Astrocyte of the spinal cord (primary cell): ENCODE measurements around the gene TRIM77.
"Not testable (repeated sequence)": the region's sequence is repeated elsewhere in the genome, so short reads cannot be mapped to it uniquely, and the experiment has no call there.

ENCODE experiments used
- DNase-seq: peaks from one replicate; pipeline ENCODE4 v3.0.0; 2011; ENCODE audit warnings: low read depth, low spot score
- H3K4me3 ChIP-seq: 2 replicates; pipeline ENCODE4 v1.5.1; 2011; ENCODE audit warnings: low read depth, mild to moderate bottlenecking, low read length, moderate library complexity
- in situ Hi-C: cut with HindIII; loops from 2 replicates; pipeline ENCODE4 v1.10.0; 2017; ENCODE audit warnings: low sequenced_read_pairs
- TF ChIP-seq, protein P1 (sequence below): IDR thresholded peaks from 2 replicates; pipeline ENCODE4 v1.5.1; 2012; ENCODE audit warnings: low read depth, mild to moderate bottlenecking, low read length, inconsistent platforms

TRIM77 gene, protein sequence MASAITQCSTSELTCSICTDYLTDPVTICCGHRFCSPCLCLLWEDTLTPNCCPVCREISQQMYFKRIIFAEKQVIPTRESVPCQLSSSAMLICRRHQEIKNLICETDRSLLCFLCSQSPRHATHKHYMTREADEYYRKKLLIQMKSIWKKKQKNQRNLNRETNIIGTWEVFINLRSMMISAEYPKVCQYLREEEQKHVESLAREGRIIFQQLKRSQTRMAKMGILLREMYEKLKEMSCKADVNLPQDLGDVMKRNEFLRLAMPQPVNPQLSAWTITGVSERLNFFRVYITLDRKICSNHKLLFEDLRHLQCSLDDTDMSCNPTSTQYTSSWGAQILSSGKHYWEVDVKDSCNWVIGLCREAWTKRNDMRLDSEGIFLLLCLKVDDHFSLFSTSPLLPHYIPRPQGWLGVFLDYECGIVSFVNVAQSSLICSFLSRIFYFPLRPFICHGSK

DNA sequence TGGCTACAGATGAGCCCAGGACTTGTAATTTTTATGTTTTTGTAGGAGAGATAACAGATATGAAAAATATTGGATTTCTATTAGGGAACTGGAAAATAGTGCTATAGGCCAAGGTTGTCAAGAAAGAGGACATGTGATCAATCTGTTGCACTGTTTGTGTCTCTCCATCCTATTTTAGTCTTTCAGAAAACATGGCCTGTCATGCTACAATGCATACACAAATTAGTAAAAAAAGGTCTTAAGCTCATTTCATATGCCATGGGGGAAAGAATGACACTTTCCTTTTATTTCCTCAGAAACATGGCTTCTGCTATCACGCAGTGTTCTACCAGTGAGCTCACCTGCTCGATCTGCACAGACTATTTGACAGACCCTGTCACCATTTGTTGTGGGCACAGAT lies at the start of gene TRIM77:
Gene TRIM77, plus strand, starts transcription at position 301 of the 400 bp plus-strand sequence. Its CDS starts 0 bp downstream, at position 301.
- H3K4me3 ChIP-seq, in situ Hi-C loops, DNase-seq: not testable (repeated sequence)

DNA sequence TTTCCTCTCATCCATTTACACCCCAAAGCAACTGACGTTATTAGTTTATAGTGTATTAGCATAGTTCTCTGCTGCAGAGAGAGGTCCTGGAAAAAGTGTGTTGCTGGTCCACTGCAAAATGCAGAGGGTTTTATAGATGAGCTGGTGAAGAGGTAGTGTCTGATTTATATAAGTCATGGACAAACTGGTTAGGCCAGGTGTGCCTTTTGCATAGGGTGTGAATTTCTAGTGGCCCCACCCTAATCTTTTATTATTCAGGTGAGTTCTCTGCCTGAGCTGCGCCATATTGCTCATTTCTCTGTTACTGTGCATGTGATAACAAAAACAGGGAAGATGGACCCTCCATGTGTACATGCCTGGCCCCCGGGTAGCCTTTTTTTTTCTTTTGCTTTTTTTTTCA lies 43.1 kb upstream of the TRIM77 start:
- H3K4me3 ChIP-seq, result no peak overlapping the region
- DNase-seq, result no peak
- in situ Hi-C loops, result no loop called here
- TF ChIP-seq, protein P1, sequence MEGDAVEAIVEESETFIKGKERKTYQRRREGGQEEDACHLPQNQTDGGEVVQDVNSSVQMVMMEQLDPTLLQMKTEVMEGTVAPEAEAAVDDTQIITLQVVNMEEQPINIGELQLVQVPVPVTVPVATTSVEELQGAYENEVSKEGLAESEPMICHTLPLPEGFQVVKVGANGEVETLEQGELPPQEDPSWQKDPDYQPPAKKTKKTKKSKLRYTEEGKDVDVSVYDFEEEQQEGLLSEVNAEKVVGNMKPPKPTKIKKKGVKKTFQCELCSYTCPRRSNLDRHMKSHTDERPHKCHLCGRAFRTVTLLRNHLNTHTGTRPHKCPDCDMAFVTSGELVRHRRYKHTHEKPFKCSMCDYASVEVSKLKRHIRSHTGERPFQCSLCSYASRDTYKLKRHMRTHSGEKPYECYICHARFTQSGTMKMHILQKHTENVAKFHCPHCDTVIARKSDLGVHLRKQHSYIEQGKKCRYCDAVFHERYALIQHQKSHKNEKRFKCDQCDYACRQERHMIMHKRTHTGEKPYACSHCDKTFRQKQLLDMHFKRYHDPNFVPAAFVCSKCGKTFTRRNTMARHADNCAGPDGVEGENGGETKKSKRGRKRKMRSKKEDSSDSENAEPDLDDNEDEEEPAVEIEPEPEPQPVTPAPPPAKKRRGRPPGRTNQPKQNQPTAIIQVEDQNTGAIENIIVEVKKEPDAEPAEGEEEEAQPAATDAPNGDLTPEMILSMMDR, result no peak

DNA sequence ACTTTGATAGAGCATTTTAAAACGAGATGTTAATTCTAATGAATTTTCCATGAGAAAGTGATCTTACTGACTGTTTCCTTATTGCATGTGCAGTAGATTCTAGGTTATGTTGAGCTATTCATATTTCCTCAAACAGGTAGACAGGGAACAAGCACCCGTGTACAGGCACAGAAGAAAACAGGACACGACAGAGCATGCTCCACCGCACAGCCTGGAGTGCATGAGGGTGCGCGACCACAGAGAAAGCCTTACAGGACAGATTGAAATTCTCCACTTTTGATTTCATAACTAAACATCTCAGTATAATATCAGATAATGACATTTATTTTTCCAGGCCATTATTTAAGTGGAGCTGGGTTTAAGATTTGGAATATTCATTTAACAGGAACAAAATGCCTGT lies 41.9 kb upstream of the TRIM77 start:
- in situ Hi-C loops, DNase-seq, H3K4me3 ChIP-seq: not testable (repeated sequence)

DNA sequence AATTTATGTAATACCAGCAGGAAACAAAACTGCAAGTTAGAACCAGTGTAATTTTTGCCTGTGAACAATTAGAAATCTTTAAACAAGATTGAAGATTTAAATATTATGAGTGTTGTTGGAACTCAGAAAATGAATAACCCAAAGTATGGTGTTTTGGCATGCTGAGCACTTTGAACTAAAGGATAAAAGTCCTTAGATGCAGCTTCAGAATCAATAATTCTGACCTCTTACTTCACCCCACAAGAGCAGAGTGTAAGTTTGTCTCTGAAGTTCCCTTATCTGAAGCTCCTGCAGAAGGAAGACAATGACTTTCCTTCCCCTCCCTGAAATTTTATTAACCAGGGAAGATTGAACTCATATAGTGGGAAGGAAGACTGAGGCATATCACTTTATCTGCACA lies 40.5 kb upstream of the TRIM77 start:
- DNase-seq, in situ Hi-C loops, H3K4me3 ChIP-seq: not testable (repeated sequence)

DNA sequence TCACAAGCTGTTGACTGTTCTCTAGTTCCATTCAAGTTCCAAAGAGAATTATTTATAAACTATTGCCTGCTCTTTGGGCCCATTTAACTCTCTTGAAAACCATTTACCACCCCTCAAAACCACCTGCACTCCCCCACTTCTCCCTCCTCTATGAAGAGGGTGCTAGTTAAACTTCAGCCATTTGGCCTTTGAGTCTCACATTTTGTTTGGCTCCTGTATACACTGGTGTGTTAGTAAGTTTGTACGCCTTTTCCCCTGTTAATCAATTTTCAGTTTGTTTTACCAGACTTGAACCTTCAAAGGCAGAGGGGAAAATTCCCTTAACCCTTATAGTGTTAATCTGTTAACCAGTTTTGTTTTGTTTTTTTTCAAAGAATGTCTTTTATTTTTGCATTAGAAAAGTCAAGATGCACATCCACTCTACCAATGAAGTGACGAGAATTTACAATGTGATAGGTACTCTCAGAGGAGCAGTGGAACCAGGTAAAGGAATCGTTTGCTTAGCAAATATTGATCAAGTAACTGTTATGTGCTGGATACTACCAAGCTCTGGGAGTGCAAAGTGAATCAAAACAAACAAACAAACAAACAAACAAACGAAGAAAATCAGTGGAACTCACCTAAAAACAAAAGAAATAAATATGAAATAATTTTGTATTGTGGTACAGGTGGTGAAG lies 40.0 kb upstream of the TRIM77 start:
- in situ Hi-C loops, result not testable (repeated sequence)

DNA sequence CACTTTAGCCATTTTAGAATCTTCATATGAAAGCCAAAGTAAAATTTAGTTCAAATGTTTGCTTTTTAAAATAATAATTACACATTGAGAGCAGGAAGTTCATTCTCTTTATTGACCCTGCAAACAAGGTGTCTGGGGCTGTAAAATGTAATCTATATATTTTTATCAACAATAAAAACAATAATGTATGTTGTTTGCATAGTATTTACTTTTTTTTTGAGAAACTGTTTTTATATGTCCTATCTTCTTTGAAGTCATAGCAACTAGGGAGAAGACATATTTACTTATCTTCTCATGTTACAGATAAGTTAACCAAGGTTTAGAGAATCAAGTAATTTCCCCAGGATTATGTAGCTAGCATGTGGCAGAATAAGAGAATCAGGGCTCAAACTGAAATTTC lies 37.6 kb upstream of the TRIM77 start:
- DNase-seq, in situ Hi-C loops, H3K4me3 ChIP-seq: not testable (repeated sequence)

More for the DNA sequence above, 40.0 kb upstream of the TRIM77 start:
- DNase-seq, H3K4me3 ChIP-seq: not testable (repeated sequence)

DNA sequence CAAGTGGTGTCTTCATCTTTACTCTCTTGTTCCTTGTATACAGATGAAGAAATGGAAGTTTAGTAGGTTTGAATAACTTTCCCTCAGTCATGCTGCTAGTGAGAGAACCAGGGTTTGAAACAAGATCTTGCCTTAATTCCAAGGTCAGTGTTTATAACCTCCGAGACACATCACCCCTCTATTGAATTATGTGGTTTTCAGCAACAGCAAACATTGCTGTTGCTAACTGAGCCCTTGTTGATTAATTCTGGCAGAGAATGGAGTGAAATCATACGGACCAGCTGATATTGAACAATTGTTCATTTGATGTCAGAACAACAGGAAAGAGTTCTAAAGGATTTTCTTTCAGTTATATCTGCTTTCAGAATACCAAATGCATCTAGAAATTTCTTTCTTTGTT lies 36.7 kb upstream of the TRIM77 start:
- in situ Hi-C loops, DNase-seq, H3K4me3 ChIP-seq: not testable (repeated sequence)

DNA sequence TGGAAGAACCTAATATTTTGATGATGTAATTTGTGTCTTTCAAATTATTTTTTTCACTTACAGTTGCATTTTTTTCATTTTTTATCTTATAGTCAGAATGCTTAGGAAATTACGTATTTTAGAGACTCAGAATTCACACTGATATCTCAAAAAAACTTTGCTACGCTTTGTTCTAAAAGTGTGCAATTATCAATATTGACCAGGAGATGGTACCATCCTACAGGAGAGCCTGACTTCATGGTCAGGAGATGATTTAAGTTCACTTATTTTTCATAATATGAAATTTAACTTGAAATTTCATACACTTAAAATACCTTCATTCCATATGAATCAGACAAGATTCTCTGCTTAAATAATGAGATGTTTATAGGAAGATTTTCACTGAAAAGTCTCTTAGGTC lies 34.7 kb upstream of the TRIM77 start:
- in situ Hi-C loops, H3K4me3 ChIP-seq: not testable (repeated sequence)
- DNase-seq, result peak; percentile 2

DNA sequence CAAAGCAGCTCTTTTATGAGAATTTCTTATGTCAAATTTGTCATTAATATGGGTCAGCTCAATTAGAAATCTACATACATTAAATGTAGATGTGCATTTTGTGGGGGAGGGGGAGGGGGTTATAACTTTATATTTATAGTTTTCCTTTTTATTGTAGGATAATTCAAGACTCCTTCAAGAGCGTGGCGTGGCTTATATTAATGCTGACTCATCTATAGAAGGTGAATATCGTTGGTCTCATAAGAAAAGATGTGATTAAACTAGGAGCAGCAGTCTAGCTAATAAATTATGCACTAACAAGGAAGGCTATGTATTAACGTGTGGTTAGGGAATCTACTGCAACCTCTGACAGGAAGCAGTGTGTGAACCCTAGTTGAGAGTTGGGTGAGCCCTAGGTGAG lies 34.2 kb upstream of the TRIM77 start:
- in situ Hi-C loops, H3K4me3 ChIP-seq, DNase-seq: not testable (repeated sequence)

DNA sequence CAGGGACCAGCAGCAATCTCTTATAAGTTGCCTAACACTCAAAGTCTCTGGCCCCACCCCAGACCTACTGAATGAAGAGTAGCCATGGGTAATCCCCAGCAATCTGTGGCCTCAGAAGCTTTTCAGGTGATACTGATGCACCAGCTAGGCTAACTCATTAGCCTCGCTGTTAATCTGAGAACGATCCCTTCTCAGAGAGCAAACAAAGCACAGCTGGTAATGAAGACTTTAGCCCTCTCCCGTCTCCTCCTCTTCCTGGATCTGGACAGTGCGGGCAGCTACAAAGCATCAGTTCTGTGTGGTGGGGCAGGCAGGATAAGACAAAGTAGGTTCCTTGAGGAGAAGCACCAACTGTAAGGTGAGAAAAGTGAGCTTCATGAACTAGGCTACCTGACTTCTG lies 3.0 kb upstream of the TRIM77 start:
- in situ Hi-C loops, H3K4me3 ChIP-seq, DNase-seq: not testable (repeated sequence)

DNA sequence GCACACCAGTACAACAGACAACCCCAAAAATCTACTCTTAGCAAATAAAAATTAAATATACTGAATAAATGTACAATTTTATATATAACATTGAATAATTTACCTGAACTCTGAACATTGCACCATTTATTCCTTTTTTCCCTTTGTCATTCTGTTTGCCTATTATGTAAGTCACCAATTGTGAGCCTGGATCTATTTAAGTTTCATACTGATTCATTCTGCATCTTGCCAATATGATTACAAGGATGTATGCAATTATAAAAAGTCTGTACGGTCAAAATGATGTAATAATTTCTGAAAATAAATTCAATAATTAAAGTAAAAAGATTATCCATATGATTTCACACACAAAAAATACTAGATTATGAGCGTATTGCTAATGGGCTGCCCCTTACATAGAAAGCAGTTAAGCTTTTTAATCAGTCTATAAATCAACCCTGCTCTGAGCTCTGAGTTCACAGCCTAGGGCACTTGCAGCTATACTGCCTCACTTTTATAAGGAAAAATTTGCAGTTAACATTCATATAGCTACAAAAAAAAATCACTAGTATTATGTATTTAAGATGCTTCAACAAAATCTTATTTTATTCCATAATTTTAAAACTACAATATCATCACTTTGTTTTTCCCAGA lies 14.9 kb downstream of the TRIM77 start:
- DNase-seq, in situ Hi-C loops, H3K4me3 ChIP-seq: not testable (repeated sequence)

DNA sequence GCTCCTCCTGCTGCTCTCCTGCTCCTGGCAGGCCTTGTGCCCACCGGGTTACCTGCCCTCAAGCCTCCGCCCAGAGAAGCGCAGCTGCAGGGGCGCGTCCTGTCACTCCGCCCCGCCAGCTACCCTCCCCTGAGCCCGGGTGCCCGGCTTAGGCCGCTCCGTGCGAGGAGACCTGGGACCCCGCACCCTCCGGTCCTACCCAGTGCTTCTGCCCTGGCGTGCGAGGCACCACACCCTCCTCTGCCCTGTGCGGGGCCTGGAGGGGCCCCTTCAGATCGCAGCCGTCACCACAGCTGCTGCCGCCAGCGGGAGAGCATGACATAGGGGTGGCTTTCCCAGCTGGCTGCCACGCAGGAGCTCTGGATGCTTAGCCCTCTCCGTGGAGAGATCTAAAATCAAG lies 20.1 kb downstream of the TRIM77 start:
- DNase-seq, H3K4me3 ChIP-seq, in situ Hi-C loops: not testable (repeated sequence)
